PFSK-1 (cell line): ENCODE results near the gene BBIP1.

Source experiments
- POLR2AphosphoS5 ChIP-seq: IDR thresholded peaks from 2 replicates; pipeline ENCODE4 v1.6.1; 2012; ENCODE audit warnings: low read depth, mild to moderate bottlenecking, control low read depth, low read length, moderate library complexity
- TAF1 ChIP-seq: IDR thresholded peaks from 2 replicates; pipeline ENCODE4 v1.6.1; 2012; ENCODE audit warnings: low read length, control low read depth, borderline replicate concordance; ENCODE audit not compliant: insufficient read depth
- TF ChIP-seq, protein P1 (sequence below), 2 experiments: IDR thresholded peaks; 2 replicates each; pipeline versions ENCODE4 v1.6.1 to v1.8.0; 2011 to 2012; ENCODE audit warnings: low read depth in 2 of 2, low read length in 2 of 2, control low read depth in 1 of 2, inconsistent platforms in 1 of 2, mild to moderate bottlenecking in 1 of 2, moderate library complexity in 1 of 2; ENCODE audit not compliant: insufficient read depth in 1 of 2

DNA sequence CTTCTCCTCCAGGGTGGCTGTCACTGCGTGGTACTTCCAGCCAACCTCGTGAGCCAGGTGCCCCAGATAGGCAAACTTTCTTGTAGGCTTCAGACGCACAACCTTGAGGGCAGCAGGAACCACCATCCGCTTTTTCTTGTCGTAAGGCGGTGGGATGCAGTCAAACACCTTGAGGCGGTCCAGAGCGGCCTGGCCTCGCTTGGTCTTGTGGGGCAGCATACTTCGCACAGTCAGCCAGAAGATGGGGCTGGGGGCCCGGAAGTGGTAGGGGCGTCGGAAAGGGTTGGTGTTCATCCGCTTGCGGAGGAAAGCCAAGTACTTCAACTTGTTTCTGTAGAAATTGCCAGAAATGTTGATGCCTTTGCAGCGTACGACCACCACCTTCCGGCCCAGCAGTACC is 17.8 kb upstream of the BBIP1 start:
- TF ChIP-seq TAF1 (no peak), POLR2AphosphoS5 (no peak)
- TF ChIP-seq, protein P1, sequence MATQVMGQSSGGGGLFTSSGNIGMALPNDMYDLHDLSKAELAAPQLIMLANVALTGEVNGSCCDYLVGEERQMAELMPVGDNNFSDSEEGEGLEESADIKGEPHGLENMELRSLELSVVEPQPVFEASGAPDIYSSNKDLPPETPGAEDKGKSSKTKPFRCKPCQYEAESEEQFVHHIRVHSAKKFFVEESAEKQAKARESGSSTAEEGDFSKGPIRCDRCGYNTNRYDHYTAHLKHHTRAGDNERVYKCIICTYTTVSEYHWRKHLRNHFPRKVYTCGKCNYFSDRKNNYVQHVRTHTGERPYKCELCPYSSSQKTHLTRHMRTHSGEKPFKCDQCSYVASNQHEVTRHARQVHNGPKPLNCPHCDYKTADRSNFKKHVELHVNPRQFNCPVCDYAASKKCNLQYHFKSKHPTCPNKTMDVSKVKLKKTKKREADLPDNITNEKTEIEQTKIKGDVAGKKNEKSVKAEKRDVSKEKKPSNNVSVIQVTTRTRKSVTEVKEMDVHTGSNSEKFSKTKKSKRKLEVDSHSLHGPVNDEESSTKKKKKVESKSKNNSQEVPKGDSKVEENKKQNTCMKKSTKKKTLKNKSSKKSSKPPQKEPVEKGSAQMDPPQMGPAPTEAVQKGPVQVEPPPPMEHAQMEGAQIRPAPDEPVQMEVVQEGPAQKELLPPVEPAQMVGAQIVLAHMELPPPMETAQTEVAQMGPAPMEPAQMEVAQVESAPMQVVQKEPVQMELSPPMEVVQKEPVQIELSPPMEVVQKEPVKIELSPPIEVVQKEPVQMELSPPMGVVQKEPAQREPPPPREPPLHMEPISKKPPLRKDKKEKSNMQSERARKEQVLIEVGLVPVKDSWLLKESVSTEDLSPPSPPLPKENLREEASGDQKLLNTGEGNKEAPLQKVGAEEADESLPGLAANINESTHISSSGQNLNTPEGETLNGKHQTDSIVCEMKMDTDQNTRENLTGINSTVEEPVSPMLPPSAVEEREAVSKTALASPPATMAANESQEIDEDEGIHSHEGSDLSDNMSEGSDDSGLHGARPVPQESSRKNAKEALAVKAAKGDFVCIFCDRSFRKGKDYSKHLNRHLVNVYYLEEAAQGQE (IDR thresholded peaks at IDR 0.05; ENCODE audit: insufficient read depth in 1 of 2, low read depth in 2 of 2, low read length in 2 of 2) = no peak
